GM21619 (cell line): ENCODE measurements around the gene DFFA.
"Not testable (repeated sequence)": the region's sequence is repeated elsewhere in the genome, so short reads cannot be mapped to it uniquely, and the experiment has no call there.

ENCODE experiments used
- ATAC-seq: cut with Tn5 transposase; IDR thresholded peaks from one replicate; pipeline ENCODE4 v1.9.1; 2021; ENCODE audit not compliant: unreplicated experiment

DFFA gene

DNA sequence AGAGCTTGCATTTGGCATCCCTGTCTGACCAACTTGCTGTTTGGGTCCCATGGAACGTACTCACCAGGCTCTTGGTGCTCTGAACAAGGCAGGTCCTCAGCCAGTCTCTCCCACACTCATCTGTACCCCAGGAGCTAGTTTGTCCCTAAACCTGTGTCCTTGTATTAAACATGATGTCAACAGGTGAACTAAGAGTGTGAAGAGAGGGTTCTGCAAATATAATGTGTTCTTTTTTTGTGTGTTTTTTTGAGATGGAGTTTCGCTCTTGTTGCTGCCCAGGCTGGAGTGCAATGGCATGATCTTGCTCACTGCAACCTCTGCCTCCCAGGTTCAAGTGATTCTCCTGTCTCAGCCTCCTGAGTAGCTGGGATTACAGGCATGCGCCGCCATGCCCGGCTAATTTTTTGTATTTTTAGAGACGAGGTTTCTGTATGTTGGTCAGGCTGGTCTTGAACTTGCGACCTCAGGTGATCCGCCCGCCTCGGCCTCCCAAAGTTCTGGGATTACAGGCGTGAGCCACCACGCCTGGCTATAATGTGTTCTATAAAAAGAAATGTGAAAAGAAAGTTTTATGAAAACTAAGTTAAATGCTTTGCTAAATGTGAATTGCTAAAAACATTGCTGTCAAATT, 33.8 kb upstream of the DFFA start:
- not testable (repeated sequence) for ATAC-seq

DNA sequence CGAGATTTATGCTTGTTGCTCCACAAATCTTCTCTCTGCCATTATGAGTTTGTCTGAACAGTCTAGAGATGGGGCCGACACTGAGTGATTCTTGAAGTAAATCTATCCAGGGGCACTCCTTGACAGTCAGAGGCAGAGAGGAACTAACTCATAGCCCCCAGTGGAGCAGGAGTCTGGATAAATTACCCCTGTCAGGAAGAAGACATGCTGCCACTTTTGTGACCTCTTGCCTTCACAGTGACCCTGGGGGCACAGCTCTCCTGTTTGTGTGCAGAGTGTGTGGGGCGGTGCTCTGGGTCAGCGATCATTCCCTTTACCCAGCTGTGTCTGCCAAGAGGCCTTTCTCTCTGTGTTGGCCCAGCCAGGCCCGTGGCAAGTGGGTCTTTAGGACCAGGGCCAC, 31.9 kb upstream of the DFFA start:
- ATAC-seq: no peak

DNA sequence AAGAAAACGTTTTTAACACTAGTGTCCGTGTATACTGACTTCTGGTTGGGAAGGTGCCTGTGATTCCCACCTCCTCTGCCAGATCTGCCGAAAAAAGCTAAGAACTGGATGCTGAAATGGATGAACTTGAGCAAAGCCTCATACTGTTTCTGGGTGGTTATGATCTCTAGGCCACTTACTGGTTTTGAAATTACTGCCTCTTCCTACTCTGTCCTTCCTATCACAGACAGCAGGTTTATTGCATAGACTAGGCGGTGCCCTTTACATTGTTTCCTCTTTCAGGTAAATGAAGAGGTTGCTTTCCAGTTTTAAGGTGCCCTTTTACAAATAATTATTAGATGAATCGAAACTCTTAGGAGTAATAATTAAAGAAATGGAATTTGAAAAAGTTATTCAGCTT, 29.9 kb upstream of the DFFA start:
- ATAC-seq: no peak

DNA sequence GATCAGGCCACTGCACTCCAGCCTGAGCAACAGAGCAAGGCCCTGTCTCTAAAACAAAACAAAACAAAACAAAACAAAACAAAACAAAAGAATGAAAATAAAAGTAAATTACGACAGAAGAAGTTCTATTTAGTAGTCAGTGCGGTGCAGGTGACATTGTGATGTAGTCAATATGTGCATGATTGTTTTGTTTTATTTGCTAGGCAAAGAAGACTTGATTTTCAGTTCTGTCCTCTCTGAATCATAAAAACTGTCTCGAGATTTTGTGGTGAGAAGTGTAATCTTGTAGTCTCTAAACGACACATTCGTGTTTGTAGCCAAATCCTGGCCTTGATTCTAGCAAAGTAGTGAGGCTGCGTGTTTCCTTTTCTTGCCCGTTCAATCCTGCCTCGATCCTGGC, 25.9 kb upstream of the DFFA start:
- no peak for ATAC-seq

DNA sequence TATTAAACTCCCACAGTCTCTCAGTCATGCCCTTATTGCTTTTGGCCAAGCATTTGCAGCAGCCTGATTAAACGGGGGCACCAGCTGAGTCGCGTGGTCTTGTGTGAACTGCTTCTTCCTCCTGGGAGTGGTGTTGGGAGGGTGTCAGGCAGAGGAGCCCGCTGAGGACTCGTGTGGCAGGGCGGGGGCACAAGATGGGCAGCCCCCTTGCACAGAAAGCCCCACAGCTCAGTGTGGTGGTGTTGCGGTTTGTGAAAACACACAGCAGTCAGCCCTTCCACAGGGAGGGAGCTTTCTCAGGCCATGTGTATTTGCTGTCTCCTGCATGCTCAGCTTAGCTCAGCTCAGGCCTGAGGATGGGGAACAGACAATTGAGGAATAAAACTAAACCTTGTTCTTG, 24.8 kb upstream of the DFFA start:
- no peak for ATAC-seq

DNA sequence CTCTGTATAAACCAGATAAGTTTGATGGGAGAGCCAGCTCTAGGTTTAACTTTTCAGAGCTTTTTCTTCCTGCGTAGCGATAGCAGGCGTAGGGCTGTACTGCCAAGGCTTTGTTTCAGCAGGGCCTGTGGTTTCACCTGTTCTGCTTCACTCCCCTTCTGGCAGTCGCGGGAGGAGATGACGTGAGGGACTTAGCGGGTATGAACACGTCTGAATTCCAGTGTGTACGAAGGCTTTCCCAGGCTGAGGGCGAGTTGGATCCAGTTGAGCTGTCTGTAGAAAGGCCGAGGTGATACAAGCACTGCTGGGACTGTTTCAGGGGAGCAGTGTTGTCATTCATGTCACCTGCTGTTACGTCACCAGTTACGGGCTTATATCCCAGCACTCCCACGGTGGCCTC, 23.6 kb upstream of the DFFA start:
- no peak for ATAC-seq

DNA sequence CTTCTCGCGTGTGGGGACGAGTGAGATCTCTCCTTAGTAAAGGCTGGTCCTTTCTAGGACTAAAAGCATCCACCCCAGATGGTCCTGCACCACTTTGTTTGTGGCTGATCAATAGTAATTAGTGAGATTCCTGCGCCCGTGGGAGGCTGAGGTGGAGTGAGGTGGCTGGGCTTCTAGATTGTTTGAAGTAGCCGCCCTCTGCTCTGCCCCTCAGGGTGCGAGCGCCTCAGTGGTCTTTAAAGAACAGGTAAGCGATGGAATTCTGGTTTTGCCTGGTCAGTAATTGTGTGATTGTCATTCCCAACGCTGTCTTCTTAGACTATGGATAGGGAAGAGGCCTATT, 23.1 kb upstream of the DFFA start:
- no peak for ATAC-seq

DNA sequence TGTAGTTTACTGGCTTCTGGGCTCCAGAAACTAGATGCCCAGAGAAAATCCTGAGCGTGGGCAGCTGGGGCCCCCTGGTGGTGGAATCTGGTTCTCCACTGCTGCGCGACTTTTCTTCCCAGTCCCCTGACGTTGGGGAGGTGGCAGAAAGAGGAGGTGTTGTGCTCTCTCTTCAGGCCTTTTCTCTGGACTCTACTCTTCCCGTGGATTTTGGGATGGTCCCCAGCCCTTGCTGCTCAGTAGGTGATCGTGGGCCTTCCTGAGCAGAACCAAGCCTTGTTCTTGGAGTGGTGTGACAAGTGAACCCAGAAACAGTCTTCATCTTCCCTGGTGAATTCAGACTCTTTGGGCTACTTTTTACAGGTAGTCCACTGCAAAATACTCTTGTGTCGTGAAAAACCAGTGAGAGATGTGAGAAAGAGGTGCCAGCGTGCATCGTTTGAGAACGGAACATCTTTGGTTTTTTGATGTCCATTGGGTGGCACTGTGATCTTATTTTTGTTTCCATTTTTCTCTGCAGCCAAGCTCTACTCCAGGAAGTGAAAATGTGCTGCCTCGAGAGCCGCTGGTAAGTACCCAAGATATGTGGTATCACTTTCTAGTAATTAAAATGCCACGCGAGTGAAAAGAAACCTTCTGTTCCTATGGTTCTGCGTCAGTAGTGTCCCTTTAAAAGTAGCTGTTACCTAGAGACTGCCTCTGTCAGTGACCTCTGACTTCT, 22.6 kb upstream of the DFFA start:
- peak; percentile 76 for ATAC-seq

DNA sequence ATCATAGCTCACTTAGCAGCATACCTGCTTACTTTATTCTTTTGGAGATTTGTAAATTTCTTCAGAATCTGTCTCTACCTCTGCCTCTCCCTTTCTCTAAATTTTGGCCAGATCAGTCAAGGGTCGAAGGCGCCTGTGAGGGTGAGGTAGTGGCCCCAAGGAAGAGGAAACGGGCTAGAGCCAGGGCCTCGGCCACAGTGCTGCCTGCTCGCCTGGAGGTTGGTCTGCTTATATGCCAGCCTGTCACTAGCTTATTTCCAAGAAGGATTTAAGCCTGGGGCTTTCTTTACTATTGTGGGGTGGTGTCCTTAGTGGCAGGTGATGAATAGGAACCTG, 22.1 kb upstream of the DFFA start:
- no peak for ATAC-seq

DNA sequence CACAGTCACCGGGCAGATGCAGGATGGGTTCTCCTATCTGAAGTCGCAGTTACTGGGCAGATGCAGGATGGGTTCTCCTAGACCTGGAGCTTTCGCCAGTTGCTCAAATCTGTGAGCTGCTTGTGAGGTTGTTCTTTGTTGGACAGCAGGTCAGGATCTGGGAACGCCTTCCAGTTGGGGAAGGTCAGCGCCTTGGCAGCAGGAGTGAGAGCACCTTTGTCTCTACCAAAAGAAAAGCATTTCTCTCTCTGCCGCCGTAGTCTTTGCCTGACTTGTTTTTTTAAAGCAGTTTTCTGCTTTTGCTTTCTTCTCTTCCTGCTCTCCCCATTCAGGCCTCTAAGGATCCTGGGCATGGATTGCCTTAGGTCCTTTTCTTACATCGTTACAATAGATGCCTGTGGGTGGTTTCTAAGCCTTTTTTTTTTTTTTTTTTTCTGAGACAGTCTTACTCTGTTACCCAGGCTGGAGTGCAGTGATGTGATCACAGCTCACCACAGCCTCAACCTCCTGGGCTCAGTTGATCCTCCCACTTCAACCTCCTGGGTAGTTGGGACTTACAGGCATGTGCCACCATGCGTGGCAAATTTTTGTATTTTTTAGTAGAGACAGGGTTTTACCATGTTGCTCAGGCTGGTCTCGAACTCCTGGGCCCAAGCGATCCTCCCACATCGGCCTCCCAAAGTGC, 18.1 kb upstream of the DFFA start:
- no peak for ATAC-seq

DNA sequence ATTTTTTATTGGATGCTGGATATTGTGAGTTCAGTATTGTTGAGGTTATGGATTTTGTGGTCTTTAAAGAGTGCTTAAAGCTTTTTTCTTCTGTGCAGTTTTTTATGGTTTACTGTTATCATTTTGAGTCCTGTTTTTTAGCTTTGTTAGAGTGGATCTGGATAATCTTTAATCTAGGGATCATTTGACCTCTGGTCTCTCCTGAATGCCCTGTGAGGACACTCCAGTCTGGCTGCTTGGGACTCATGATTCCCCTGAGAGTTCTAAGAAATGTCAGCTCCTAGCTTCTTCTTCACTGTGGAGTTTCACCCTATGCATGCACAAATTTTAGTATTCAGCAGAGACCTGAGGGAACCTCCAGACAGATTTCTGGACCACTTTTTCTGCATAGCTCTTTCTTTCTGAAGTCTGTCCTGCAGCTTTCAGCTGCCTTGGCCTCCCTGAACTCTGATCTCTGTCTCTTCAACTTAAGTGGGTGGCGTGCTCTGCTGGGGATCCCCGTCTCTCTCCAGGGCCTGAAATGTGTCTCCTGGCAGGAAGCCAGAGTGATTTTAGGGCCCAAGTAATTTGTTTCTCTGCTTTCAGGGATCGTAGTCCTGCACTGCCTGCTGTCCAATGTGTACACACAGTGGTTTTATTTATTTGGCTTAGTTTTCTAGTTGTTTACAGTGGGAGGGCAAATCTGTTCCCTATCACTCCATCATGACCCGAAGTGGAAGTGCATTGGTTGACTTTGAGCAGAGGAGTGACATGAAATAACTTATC, 17.1 kb upstream of the DFFA start:
- no peak for ATAC-seq

DNA sequence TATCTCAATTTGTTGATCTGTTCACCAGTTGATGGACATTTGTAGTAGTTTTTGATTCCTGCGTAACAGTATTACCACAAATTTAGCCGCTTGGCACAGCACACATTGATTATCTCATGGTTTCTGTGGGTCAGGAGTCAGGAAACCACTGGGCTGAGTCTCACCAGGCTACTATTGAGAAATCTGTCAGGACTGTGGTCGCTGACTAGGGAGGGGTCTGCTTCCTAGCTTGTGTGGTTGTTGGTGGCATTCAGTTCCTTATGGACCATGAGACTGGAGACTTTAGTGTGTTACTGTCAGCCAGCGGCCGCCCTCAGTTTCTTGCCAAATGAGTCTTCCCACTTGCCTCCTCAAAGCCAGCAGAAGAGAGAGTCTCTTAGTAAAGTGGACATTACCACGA, 12.2 kb upstream of the DFFA start:
- ATAC-seq: no peak

DNA sequence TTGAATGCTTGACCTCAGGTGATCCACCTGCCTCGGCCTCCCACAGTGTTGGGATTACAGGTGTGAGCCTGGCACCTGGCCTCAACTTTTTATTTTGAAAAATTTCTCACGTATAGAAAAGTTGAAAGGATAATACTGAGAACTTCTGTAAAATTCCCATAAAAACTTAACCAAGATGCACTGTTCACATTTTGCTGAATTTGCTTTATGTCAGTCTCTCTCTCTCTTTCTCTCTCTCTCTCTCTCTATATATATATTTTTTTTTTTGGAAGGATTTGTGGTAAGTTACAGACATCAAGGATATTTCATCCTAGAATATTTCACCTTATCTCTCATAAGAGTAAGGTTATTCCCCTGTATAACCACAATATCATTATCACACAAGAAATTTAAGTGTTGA, 8.3 kb upstream of the DFFA start:
- no peak for ATAC-seq

DNA sequence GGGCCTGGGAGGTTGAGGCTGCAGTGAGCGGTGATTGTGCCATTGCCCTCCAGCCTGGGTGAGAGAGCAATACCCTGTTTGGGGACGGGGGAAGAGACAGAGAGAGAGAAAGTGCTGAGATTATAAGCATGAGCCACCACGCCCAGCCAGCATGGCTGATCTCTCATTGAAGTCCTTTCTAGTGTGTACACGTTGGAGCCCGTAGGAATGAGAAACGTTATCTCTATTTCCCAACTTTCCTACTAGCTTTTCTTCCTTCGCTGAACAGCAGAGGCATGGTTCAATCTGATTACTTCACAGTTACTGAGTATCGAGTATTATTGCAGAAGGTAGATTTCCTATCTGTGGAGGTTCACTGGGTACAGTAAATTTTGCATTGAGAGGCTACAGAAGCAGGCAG, 7.0 kb upstream of the DFFA start:
- ATAC-seq: no peak

DNA sequence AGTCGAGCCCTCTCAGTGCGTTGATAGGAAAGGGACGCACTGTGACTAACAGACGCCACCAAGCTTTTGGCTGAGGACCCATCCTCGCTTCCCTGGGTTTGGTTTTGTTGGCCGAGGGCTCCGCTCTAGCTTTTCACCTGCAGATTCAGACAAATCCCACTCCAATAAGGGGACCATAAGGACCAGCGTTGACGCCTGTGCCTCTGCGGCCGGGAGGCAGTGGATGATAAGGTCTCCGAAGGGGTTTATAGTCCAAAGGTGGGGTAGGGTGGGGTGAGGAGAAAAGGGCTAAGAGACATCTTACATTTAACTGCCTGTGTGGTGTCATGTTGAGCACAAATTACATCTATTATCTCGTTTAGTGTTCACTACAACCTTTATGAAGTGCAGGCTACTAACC, 3.2 kb upstream of the DFFA start:
- ATAC-seq: no peak

DNA sequence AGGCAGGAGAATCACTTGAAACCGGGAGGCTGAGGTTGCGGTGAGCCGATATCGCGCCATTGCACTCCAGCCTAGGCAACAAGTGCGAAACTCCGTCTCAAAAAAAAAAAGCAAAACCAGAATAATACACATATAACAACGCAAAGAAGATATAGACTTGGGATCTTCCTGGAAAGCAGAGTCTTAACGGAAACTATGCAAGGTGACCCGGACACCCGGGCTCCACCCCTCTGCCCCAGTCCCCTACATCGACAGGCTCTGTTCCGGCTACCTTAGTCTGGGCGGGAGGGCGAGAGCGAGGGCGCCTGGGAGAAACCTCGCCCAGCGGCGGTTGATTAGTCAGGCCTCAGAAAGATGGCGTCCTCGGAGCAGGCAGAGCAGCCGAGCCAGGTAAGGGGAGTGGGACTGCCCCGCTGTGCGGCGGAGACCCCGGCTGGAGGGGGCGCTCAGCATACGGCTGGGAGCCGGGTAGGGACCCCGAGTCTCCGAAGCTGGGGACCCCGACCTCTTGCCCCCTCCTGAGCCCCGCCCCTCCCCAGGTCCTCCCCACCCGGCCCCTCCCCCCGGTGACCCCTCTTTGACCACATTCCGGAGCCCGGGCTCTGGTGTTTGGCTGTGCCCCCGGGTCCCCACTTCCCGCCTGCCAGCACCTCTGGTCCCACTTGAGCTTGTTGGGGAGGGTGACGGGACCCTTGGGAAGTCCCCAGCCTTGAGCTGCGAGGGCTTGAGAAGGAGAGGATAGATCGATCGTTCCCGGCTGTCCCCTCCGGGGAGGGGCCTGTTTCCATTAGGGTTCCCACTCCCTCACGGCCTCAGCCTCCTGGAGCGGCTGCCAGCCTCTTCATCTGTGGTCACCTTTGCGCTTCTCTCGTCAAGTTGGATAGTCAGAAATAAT, 2.5 kb upstream of the DFFA start, which contains the start of gene PEX14:
Gene PEX14 (plus strand): TSS at position 338 of the 895 bp plus-strand sequence. CDS start 17 bp downstream, at position 355.
- ATAC-seq: peak; percentile 58

DNA sequence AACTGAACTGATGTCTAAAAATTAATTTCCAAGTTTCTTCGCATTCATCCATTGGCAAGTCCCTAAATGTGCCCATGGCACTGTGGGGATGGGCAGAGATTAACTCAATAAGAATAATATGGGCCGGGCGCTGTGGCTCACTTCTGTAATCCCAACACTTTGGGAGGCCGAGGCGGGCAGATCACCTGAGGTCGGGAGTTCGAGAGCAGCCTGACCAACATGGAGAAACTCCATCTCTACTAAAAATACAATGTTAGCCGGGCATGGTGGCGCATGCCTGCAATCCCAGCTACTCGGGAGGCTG, 1.9 kb upstream of the DFFA start:
- ATAC-seq: not testable (repeated sequence)

DNA sequence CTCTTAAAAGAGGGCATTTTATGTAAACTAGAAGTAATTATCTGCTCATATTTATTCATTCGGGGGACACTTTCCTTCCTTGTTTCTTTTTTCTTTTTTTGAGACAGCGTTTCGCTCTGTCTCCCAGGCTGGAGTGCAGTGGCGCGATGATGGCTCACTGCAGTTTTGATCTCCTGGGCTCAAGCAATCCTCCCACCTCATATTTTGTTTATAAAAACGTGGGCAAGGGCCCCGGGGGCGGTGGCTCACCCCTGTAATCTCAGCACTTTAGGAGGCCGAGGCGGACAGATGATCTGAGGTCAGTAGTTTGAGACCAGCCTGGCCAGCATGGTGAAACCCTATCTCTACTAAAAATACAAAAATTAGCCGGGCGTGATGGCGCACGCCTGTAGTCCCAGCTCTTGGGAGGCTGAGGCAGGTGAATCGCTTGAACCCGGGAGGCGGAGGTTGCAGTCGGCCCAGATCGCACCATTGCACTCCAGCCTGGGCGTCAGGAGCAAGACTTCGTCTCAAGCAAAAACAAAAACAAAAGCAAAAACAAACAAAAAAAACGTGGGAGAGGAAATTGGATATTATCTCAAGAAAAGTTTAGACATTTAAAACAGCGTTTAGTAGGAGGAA, 926 bp upstream of the DFFA start:
- no peak for ATAC-seq

DNA sequence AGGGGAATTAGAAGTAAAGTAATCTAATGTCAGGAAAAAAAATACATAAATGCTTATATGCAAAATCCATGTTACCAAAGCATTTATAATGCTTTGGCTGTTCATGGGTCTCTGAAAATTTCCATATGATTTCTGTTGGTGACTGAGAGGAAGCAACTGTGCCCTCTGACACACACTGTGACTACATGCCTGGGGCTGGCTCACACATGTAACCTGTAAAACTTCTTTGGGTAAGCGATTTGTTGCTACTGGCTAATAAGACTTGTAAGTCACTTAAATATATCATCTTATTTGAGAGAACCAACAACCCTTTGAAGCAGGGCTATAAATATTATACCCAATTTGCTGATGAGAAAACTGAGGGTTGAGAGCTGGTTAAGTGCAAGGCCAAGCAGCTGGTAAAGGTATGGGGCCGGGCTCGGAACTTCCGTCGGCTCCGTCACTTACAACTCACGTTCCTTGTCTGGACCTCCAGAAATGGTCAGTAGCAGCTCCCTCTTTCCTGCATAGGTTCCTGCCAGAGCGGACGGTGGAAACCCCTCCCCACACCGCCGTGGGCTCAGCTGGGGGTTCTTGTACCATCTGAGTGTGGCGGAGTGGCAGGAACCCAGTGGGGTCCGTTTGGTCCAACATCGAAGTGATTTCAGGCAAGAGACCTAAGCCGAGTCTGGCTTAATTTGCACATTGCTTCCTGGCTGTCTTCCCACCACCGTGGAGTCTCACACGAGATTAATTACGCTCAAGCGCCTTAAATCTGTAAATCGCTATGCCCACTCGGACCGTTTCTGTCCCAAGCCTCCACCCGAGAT, 714 bp downstream of the DFFA start:
- ATAC-seq: no peak

DNA sequence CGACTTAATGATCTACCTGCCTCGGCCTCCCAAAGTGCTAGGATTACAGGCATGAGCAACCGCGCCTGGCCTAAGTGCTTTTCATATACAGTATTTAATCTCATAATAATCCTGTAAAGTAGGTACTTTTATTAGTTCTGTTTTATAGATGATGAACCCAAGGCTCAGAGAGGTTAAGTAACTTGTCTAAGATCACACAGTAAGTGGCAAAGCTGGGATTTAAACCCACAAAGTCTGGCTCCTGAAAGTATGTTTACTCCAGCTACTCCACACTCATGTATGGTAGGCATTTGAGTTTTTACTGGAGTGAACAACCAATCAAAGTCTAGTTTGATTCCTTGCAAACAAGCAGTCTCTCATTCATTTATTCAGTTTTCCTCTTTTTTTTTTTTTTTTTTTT, 2.3 kb downstream of the DFFA start:
- ATAC-seq: no peak
